ENCODE results near the gene LOXL3. TPM values are rescaled to one million over a fixed set of nuclear protein-coding genes. Genes with fewer than 3 reads are reported as not detected.

LOXL3 gene
- total RNA-seq, 1 experiment from 2014 or later: 4.1 TPM

DNA sequence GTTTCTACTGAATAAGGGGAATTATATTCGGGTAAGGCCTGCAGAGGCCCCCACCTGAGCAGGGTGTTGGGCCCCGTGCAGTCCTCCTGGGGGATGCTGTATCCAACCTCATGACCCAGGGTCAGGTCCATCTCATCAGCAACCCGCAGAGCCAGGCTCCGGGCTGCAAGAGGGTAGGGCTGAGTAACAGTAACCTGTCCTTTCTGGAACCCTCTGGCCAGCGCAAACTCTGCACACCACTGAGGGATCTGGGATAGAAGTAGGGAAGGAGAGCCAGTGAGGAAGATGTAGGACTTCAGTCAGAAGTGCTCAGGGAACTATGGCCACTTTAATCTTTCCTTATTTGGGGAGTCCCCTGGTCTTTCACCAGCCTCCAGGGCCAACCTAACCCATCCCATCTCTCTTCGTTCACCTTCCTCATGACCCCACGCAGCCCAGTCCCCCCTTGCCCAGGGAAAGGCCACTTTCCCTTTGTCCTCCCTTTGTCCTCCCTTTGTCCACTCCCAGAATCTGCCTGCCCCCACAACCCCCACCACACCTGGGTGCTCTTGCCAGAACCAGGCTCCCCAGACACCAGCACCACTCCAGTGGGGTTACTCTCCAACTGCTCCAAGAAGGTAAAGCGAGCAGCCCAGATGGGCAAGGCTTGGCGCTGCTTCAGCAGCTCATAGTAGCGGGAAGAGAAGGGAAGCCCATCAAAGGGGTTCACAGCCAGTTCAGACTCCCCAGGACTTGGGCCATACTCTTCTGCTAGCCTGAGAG lies 28.6 kb downstream of the LOXL3 start (continued):
- no peak for TF ChIP-seq POLR2A (IDR thresholded peaks at IDR 0.05; ENCODE audit: borderline replicate concordance, extremely low read depth, insufficient read depth, insufficient read length)
- TF ChIP-seq MAX (IDR thresholded peaks at IDR 0.05): no peak

- POLR2A ChIA-PET: no interaction called here
- ATAC-seq (no peak), DNase-seq (ENCODE audit: low read depth, low spot score) (no peak)
- BruUV-seq (replicated peaks): no TSS peak
- TF ChIP-seq SP1 (IDR thresholded peaks at IDR 0.05; ENCODE audit: low read depth) (no peak), SRF (IDR thresholded peaks at IDR 0.05; ENCODE audit: low read depth) (no peak), CBX3 (IDR thresholded peaks at IDR 0.05; ENCODE audit: low read depth) (no peak), POLR2A (IDR thresholded peaks at IDR 0.05; ENCODE audit: borderline replicate concordance, extremely low read depth, insufficient read depth, insufficient read length) (no peak), JUND (IDR thresholded peaks at IDR 0.05) (no peak), CEBPB (IDR thresholded peaks at IDR 0.05; ENCODE audit: low read depth) (no peak), EZH2 (IDR thresholded peaks at IDR 0.05) (no peak), RAD21 (IDR thresholded peaks at IDR 0.05; ENCODE audit: low read depth) (no peak), EZH2phosphoT487 (IDR thresholded peaks at IDR 0.05; ENCODE audit: borderline replicate concordance) (no peak), SIN3A (IDR thresholded peaks at IDR 0.05; ENCODE audit: low read depth) (no peak), ZFX (IDR thresholded peaks at IDR 0.05) (no peak), ZNF274 (IDR thresholded peaks at IDR 0.05; ENCODE audit: low read depth, low read length) (no peak), FOSL1 (IDR thresholded peaks at IDR 0.05; ENCODE audit: low read depth) (no peak)
- TF ChIP-seq, protein P1, sequence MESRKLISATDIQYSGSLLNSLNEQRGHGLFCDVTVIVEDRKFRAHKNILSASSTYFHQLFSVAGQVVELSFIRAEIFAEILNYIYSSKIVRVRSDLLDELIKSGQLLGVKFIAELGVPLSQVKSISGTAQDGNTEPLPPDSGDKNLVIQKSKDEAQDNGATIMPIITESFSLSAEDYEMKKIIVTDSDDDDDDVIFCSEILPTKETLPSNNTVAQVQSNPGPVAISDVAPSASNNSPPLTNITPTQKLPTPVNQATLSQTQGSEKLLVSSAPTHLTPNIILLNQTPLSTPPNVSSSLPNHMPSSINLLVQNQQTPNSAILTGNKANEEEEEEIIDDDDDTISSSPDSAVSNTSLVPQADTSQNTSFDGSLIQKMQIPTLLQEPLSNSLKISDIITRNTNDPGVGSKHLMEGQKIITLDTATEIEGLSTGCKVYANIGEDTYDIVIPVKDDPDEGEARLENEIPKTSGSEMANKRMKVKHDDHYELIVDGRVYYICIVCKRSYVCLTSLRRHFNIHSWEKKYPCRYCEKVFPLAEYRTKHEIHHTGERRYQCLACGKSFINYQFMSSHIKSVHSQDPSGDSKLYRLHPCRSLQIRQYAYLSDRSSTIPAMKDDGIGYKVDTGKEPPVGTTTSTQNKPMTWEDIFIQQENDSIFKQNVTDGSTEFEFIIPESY (IDR thresholded peaks at IDR 0.05; ENCODE audit: extremely low read depth, insufficient replicate concordance, low read length): no peak
- TF ChIP-seq, protein P2, sequence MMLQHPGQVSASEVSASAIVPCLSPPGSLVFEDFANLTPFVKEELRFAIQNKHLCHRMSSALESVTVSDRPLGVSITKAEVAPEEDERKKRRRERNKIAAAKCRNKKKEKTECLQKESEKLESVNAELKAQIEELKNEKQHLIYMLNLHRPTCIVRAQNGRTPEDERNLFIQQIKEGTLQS (IDR thresholded peaks at IDR 0.05): no peak
- TF ChIP-seq, protein P3, sequence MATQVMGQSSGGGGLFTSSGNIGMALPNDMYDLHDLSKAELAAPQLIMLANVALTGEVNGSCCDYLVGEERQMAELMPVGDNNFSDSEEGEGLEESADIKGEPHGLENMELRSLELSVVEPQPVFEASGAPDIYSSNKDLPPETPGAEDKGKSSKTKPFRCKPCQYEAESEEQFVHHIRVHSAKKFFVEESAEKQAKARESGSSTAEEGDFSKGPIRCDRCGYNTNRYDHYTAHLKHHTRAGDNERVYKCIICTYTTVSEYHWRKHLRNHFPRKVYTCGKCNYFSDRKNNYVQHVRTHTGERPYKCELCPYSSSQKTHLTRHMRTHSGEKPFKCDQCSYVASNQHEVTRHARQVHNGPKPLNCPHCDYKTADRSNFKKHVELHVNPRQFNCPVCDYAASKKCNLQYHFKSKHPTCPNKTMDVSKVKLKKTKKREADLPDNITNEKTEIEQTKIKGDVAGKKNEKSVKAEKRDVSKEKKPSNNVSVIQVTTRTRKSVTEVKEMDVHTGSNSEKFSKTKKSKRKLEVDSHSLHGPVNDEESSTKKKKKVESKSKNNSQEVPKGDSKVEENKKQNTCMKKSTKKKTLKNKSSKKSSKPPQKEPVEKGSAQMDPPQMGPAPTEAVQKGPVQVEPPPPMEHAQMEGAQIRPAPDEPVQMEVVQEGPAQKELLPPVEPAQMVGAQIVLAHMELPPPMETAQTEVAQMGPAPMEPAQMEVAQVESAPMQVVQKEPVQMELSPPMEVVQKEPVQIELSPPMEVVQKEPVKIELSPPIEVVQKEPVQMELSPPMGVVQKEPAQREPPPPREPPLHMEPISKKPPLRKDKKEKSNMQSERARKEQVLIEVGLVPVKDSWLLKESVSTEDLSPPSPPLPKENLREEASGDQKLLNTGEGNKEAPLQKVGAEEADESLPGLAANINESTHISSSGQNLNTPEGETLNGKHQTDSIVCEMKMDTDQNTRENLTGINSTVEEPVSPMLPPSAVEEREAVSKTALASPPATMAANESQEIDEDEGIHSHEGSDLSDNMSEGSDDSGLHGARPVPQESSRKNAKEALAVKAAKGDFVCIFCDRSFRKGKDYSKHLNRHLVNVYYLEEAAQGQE (IDR thresholded peaks at IDR 0.05; ENCODE audit: low read depth): no peak
- Histone ChIP-seq H4K20me1 (ENCODE audit: insufficient read depth) (no peaks in the 10 kb centered on the region), H3K27me3 (ENCODE audit: insufficient read depth, low read length) (no peaks in the 10 kb centered on the region), H3K9ac (ENCODE audit: low read length) (no peak overlapping the region), H3K36me3 (ENCODE audit: control insufficient read depth in 1 of 2, insufficient read depth in 2 of 2, low read length in 2 of 2) (peaks cover 18 to 27% of the 10 kb centered on the region in 2 experiments), H3K27ac (ENCODE audit: low read depth, low read length) (no peak overlapping the region), H3K4me2 (ENCODE audit: low read length) (no peak overlapping the region), H3K4me1 (ENCODE audit: control insufficient read depth in 1 of 2, insufficient read depth in 2 of 2, low read length in 2 of 2) (peaks cover 8 to 19% of the 10 kb centered on the region in 2 experiments; a peak in 3 of 4 replicates), H3K9me3 (ENCODE audit: control insufficient read depth in 1 of 2, insufficient read depth in 1 of 2, low read depth in 1 of 2, low read length in 2 of 2) (no peaks in the 10 kb centered on the region), H2AFZ (ENCODE audit: low read depth, low read length, poor library complexity, severe bottlenecking) (no peak overlapping the region), H3K9me2 (ENCODE audit: insufficient read depth) (no peaks in the 10 kb centered on the region), H3K4me3 (replicated peaks in 1 of 2; ENCODE audit: low read depth in 1 of 2, low read length in 2 of 2) (no peak overlapping the region), H3K79me2 (ENCODE audit: insufficient read depth, low read length) (peaks cover 26% of the 10 kb centered on the region)
- CTCF ChIA-PET: no interaction called here
- RAD21 ChIA-PET (ENCODE audit: low non-redundant PET in 1 of 2, low total read pairs in 2 of 2, uncharacterized antibody in 2 of 2, unreplicated experiment in 2 of 2): no interaction called here
- intact Hi-C loops (cut with micrococcal nuclease): no loop called here
These were observed 29.7 kb downstream of the LOXL3 start for GRCh38 chr2:74524005-74524404.
